HEK293 (cell line): Measurements from ENCODE around the gene ANTXR1.

ENCODE experiments used
- ZNF114 ChIP-seq: fragments of 450-650 bp; formaldehyde crosslinking; IDR thresholded peaks from 2 replicates; pipeline ENCODE4 v1.5.0; 2017; ENCODE audit warnings: missing biosample characterization, missing genetic modification characterization
- ZNF426 ChIP-seq: fragments of 450-650 bp; formaldehyde crosslinking; IDR thresholded peaks from 2 replicates; pipeline ENCODE4 v1.5.1; 2017; ENCODE audit warnings: missing biosample characterization, missing genetic modification characterization, mild to moderate bottlenecking, inconsistent platforms, moderate library complexity
- TF ChIP-seq, protein P1 (sequence below): fragments of 450-650 bp; formaldehyde crosslinking; IDR thresholded peaks from 2 replicates; pipeline ENCODE4 v1.5.1; 2016; ENCODE audit warnings: missing biosample characterization, missing genetic modification characterization

DNA sequence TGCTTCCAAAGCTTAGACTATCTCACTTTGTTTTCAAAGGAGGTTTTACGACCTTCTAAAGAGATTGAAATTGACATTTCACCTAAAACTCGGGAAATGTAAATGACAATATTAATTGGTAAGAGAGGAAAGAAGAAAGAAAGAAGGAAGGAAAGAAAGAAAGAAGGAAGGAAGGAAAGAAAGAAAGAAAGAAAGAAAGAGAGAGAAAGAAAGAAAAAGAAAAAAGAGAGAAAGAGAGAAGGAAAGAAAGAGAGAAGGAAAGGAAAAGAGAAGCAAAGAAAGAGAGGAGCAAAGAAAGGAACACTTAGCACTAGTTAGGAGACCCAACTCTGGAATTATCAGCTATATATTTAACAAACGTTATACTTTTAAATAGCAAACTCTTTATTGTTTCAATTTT is 34.9 kb upstream of the ANTXR1 start:
- TF ChIP-seq, protein P1, sequence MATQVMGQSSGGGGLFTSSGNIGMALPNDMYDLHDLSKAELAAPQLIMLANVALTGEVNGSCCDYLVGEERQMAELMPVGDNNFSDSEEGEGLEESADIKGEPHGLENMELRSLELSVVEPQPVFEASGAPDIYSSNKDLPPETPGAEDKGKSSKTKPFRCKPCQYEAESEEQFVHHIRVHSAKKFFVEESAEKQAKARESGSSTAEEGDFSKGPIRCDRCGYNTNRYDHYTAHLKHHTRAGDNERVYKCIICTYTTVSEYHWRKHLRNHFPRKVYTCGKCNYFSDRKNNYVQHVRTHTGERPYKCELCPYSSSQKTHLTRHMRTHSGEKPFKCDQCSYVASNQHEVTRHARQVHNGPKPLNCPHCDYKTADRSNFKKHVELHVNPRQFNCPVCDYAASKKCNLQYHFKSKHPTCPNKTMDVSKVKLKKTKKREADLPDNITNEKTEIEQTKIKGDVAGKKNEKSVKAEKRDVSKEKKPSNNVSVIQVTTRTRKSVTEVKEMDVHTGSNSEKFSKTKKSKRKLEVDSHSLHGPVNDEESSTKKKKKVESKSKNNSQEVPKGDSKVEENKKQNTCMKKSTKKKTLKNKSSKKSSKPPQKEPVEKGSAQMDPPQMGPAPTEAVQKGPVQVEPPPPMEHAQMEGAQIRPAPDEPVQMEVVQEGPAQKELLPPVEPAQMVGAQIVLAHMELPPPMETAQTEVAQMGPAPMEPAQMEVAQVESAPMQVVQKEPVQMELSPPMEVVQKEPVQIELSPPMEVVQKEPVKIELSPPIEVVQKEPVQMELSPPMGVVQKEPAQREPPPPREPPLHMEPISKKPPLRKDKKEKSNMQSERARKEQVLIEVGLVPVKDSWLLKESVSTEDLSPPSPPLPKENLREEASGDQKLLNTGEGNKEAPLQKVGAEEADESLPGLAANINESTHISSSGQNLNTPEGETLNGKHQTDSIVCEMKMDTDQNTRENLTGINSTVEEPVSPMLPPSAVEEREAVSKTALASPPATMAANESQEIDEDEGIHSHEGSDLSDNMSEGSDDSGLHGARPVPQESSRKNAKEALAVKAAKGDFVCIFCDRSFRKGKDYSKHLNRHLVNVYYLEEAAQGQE, result no peak
- TF ChIP-seq ZNF426 (tag by site-specific recombination) (no peak), ZNF114 (tag by site-specific recombination) (no peak)
